GM23338 (cell line): ENCODE results near the gene CLIP2. TPM values are rescaled to one million over a fixed set of nuclear protein-coding genes. Genes with fewer than 3 reads are reported as not detected.
"Not testable (repeated sequence)": the region's sequence is repeated elsewhere in the genome, so short reads cannot be mapped to it uniquely, and the experiment has no call there.

Experiments
- ATAC-seq: fragments of 200-7000 bp; cut with Tn5 transposase; 3 replicates; pipeline ENCODE4 v1.9.1; 2020
- DNase-seq: peaks from one replicate; pipeline ENCODE4 v3.0.0-alpha.2; 2015; ENCODE audit warnings: low spot score
- H2AFZ ChIP-seq: fragments of 200-600 bp; sonication (generic); 2 replicates; pipeline ENCODE4 v1.8.0; 2016; ENCODE audit warnings: antibody characterized with exemption, mild to moderate bottlenecking, moderate library complexity
- H3F3A ChIP-seq: fragments of 200-600 bp; sonication (generic); replicated peaks from 2 replicates; pipeline ENCODE4 v1.8.0; 2017; ENCODE audit warnings: antibody characterized with exemption, mixed run types, low read depth
- H3K27ac ChIP-seq: fragments of 200-600 bp; sonication (generic); 2 replicates; pipeline ENCODE4 v1.6.1; 2016; ENCODE audit warnings: low read depth
- H3K27me3 ChIP-seq: fragments of 200-600 bp; sonication (generic); 2 replicates; pipeline ENCODE4 v1.8.0; 2016; ENCODE audit warnings: mild to moderate bottlenecking, mixed run types, moderate library complexity; ENCODE audit not compliant: insufficient read depth
- H3K36me3 ChIP-seq: fragments of 200-600 bp; sonication (generic); 2 replicates; pipeline ENCODE4 v1.8.0; 2016; ENCODE audit warnings: mild to moderate bottlenecking; ENCODE audit not compliant: insufficient read depth
- H3K4me1 ChIP-seq: fragments of 200-600 bp; sonication (generic); 2 replicates; pipeline ENCODE4 v1.8.0; 2016; ENCODE audit warnings: mild to moderate bottlenecking, moderate library complexity; ENCODE audit not compliant: insufficient read depth
- H3K4me2 ChIP-seq: fragments of 200-600 bp; sonication (generic); 2 replicates; pipeline ENCODE4 v1.7.1; 2017; ENCODE audit warnings: mixed run types
- H3K4me3 ChIP-seq: fragments of 200-600 bp; sonication (generic); 2 replicates; pipeline ENCODE4 v1.6.1; 2016; ENCODE audit warnings: mixed run types
- H3K79me2 ChIP-seq: fragments of 200-600 bp; sonication (generic); replicated peaks from 2 replicates; pipeline ENCODE4 v1.8.0; 2017; ENCODE audit warnings: mild to moderate bottlenecking; ENCODE audit not compliant: insufficient read depth
- H3K9me2 ChIP-seq: fragments of 200-600 bp; sonication (generic); 2 replicates; pipeline ENCODE4 v1.8.0; 2017; ENCODE audit not compliant: insufficient read depth
- H4K20me1 ChIP-seq: fragments of 200-600 bp; sonication (generic); replicated peaks from 2 replicates; pipeline ENCODE4 v1.8.0; 2017; ENCODE audit warnings: mild to moderate bottlenecking; ENCODE audit not compliant: insufficient read depth
- H3K27ac Mint-ChIP-seq: 2 replicates; pipeline ENCODE4 v1.8.0; 2020; ENCODE audit warnings: inconsistent platforms, mild to moderate bottlenecking, moderate library complexity, mixed read lengths
- H3K27me3 Mint-ChIP-seq: 3 replicates; pipeline ENCODE4 v1.8.0; 2022; ENCODE audit warnings: low read depth, mild to moderate bottlenecking, moderate library complexity, mixed read lengths, inconsistent platforms; ENCODE audit not compliant: insufficient read depth, poor library complexity
- H3K36me3 Mint-ChIP-seq: 3 replicates; pipeline ENCODE4 v1.8.0; 2021; ENCODE audit warnings: low read depth, mild to moderate bottlenecking, inconsistent platforms, moderate library complexity, mixed read lengths
- H3K4me1 Mint-ChIP-seq: 3 replicates; pipeline ENCODE4 v1.8.0; 2020; ENCODE audit warnings: mild to moderate bottlenecking, inconsistent platforms, mixed read lengths
- H3K4me3 Mint-ChIP-seq: 3 replicates; pipeline ENCODE4 v1.8.0; 2021; ENCODE audit warnings: moderate library complexity, mild to moderate bottlenecking, inconsistent platforms, mixed read lengths
- H3K9me3 Mint-ChIP-seq: 3 replicates; pipeline ENCODE4 v1.8.0; 2020; ENCODE audit warnings: moderate library complexity, mild to moderate bottlenecking, inconsistent platforms, mixed read lengths
- CREB1 ChIP-seq: fragments of 250-450 bp; sonication (Bioruptor Pico); IDR thresholded peaks from 2 replicates; pipeline ENCODE4 v1.5.0; 2020; ENCODE audit warnings: low read depth, mild to moderate bottlenecking, moderate library complexity
- CTCF ChIP-seq, 2 experiments: fragments of 200-600 bp in 1 of 2; sonication (generic) in 1 of 2; conservative IDR thresholded peaks; 2 replicates each; pipeline versions ENCODE4 v1.5.1 to v1.6.1; 2016 to 2017; ENCODE audit warnings: antibody characterized with exemption in 2 of 2, low read depth in 2 of 2, mild to moderate bottlenecking in 2 of 2, moderate library complexity in 1 of 2
- ETS1 ChIP-seq: IDR thresholded peaks from 2 replicates; pipeline ENCODE4 v1.6.1; 2016; ENCODE audit warnings: antibody characterized with exemption
- EZH2 ChIP-seq: fragments of 200-600 bp; sonication (generic); IDR thresholded peaks from one replicate; pipeline ENCODE4 v1.8.0; 2017; ENCODE audit warnings: antibody characterized with exemption, mild to moderate bottlenecking, low read depth; ENCODE audit not compliant: unreplicated experiment
- EZH2phosphoT487 ChIP-seq: fragments of 200-600 bp; sonication (generic); IDR thresholded peaks from one replicate; pipeline ENCODE4 v1.8.1; 2018; ENCODE audit warnings: antibody characterized with exemption; ENCODE audit not compliant: unreplicated experiment
- JUNB ChIP-seq: IDR thresholded peaks from one replicate; pipeline ENCODE4 v1.6.1; 2016; ENCODE audit warnings: antibody characterized with exemption; ENCODE audit not compliant: unreplicated experiment
- NANOG ChIP-seq: IDR thresholded peaks from 2 replicates; pipeline ENCODE4 v1.6.1; 2016; ENCODE audit warnings: antibody characterized with exemption, borderline replicate concordance
- POLR2AphosphoS5 ChIP-seq: IDR thresholded peaks from 2 replicates; pipeline ENCODE4 v1.6.1; 2016; ENCODE audit warnings: antibody characterized with exemption, low read depth
- REST ChIP-seq: IDR thresholded peaks from one replicate; pipeline ENCODE4 v1.6.1; 2018; ENCODE audit warnings: antibody characterized with exemption; ENCODE audit not compliant: unreplicated experiment
- STAT1 ChIP-seq: IDR thresholded peaks from one replicate; pipeline ENCODE4 v1.6.1; 2016; ENCODE audit warnings: antibody characterized with exemption; ENCODE audit not compliant: unreplicated experiment
- ZNF114 ChIP-seq: fragments of 250-450 bp; sonication (Bioruptor Pico); IDR thresholded peaks from 2 replicates; pipeline ENCODE4 v1.5.0; 2020; ENCODE audit warnings: mild to moderate bottlenecking, moderate library complexity
- polyA plus RNA-seq: library from polyadenylated mRNA; unstranded; fragments of >200 nt; fragmentation: Nextera tagmentation; extraction: Ambion mirVana; gene quantifications from 2 replicates; pipeline ENCODE4 v1.2.1, GENCODE V29; 2016
- total RNA-seq: library from RNA; depleted of rRNA; stranded (reverse); fragments of >200 nt; shearing (Covaris generic); gene quantifications from 2 replicates; pipeline ENCODE4 v1.2.3, GENCODE V29; 2014

Gene CLIP2
- total and polyA plus RNA-seq, 2 experiments from 2014 or later: 8.1 to 51.9 TPM

GRCh38 chr7:74418538-74418937 is 129.3 kb downstream of the CLIP2 start (continued):
- no peak for TF ChIP-seq REST
- no peak for TF ChIP-seq NANOG

- H3K4me3 ChIP-seq, H3K4me1 Mint-ChIP-seq, H3K4me1 ChIP-seq, H2AFZ ChIP-seq, H3K79me2 ChIP-seq, H3K4me2 ChIP-seq, H3K27me3 ChIP-seq, H3K9me3 Mint-ChIP-seq, H3K36me3 ChIP-seq, DNase-seq, H3K4me3 Mint-ChIP-seq, H3K9me2 ChIP-seq, H3K27ac ChIP-seq, ATAC-seq, H3F3A ChIP-seq, H4K20me1 ChIP-seq, H3K36me3 Mint-ChIP-seq, H3K27ac Mint-ChIP-seq: not testable (repeated sequence)
- H3K27me3 Mint-ChIP-seq: peaks cover 10% of the 10 kb centered on the region
Measured at GRCh38 chr7:74419232-74419631, 130.0 kb downstream of the CLIP2 start.

GRCh38 chr7:74420006-74420405 is 130.8 kb downstream of the CLIP2 start:
- Histone ChIP-seq H2AFZ (no peak overlapping the region), H3K27ac (no peak overlapping the region), H3K9me2 (no peaks in the 10 kb centered on the region), H3K4me2 (no peak overlapping the region), H3F3A (peaks cover 6% of the 10 kb centered on the region; the same call in 1 of the 2 replicates), H4K20me1 (no peaks in the 10 kb centered on the region), H3K36me3 (no peaks in the 10 kb centered on the region), H3K4me3 (no peak overlapping the region), H3K4me1 (no peaks in the 10 kb centered on the region), H3K27me3 (no peaks in the 10 kb centered on the region), H3K79me2 (no peaks in the 10 kb centered on the region)
- H3K9me3 Mint-ChIP-seq: no peaks in the 10 kb centered on the region
- no peaks in the 10 kb centered on the region; the same call in 2 of the 3 replicates for H3K4me1 Mint-ChIP-seq
- DNase-seq (no peak), ATAC-seq (no peak)
- H3K27me3 Mint-ChIP-seq: peaks cover 10% of the 10 kb centered on the region
- H3K36me3 Mint-ChIP-seq: no peaks in the 10 kb centered on the region; the same call in 2 of the 3 replicates
- no peak overlapping the region for H3K4me3 Mint-ChIP-seq
- no peak overlapping the region for H3K27ac Mint-ChIP-seq
- no peak for TF ChIP-seq POLR2AphosphoS5
- TF ChIP-seq REST: no peak
- no peak for TF ChIP-seq NANOG
- no peak for TF ChIP-seq ETS1
- no peak for TF ChIP-seq STAT1
- no peak for TF ChIP-seq JUNB
- TF ChIP-seq CTCF (conservative IDR thresholded peaks at IDR 0.05; ENCODE audit: low read depth in 2 of 2): no peak
- TF ChIP-seq EZH2: no peak
- no peak for TF ChIP-seq EZH2phosphoT487
- no peak for TF ChIP-seq CREB1 (CRISPR knock-in tag)
- TF ChIP-seq ZNF114 (CRISPR knock-in tag): no peak
